ENCODE results near the gene USP24.

GRCh38 chr1:55262822-55263221 lies 47.7 kb upstream of the USP24 start:
- no peak for TF ChIP-seq EZH2 (IDR thresholded peaks at IDR 0.05; ENCODE audit: low read length)
- no peak for TF ChIP-seq CTCF (optimal IDR thresholded peaks at IDR 0.05 in 1 of 3, IDR thresholded peaks at IDR 0.05 in 1 of 3, conservative IDR thresholded peaks at IDR 0.05 in 1 of 3; ENCODE audit: extremely low read depth in 1 of 3, insufficient read depth in 2 of 3, low read length in 3 of 3)

Data from keratinocyte (primary cell).